Rectal smooth muscle tissue (tissue), 1 donor: ENCODE results near the gene GPANK1.

Source experiments
- H3K27ac ChIP-seq: one replicate; pipeline ENCODE4 v1.7.0; 2013; ENCODE audit warnings: low read depth, low read length, inconsistent platforms
- H3K27me3 ChIP-seq: one replicate; pipeline ENCODE4 v1.7.0; 2013; ENCODE audit warnings: low read length; ENCODE audit not compliant: control insufficient read depth, insufficient read depth
- H3K36me3 ChIP-seq: one replicate; pipeline ENCODE4 v1.7.0; 2013; ENCODE audit warnings: low read length; ENCODE audit not compliant: control insufficient read depth, insufficient read depth
- H3K4me1 ChIP-seq: one replicate; pipeline ENCODE4 v1.7.0; 2013; ENCODE audit warnings: low read length; ENCODE audit not compliant: control insufficient read depth, insufficient read depth
- H3K4me3 ChIP-seq: one replicate; pipeline ENCODE4 v1.7.0; 2013; ENCODE audit warnings: low read length
- H3K9ac ChIP-seq: one replicate; pipeline ENCODE4 v1.7.0; 2013; ENCODE audit warnings: low read length

Gene GPANK1

GRCh38 chr6:31689249-31690110 lies 24.7 kb upstream of the GPANK1 start:
- Histone ChIP-seq H3K4me1 (no peaks in the 10 kb centered on the region), H3K9ac (no peak overlapping the region), H3K36me3 (peaks cover 53% of the 10 kb centered on the region), H3K27ac (no peak overlapping the region), H3K27me3 (no peaks in the 10 kb centered on the region), H3K4me3 (no peak overlapping the region)

GRCh38 chr6:31687860-31688693 lies 23.3 kb upstream of the GPANK1 start:
- H3K4me1 ChIP-seq: no peaks in the 10 kb centered on the region
- H3K36me3 ChIP-seq: peaks cover 43% of the 10 kb centered on the region
- H3K27me3 ChIP-seq: no peaks in the 10 kb centered on the region
- H3K27ac ChIP-seq: no peak overlapping the region
- no peak overlapping the region for H3K9ac ChIP-seq
- no peak overlapping the region for H3K4me3 ChIP-seq

- Histone ChIP-seq H3K4me3 (no peak overlapping the region), H3K9ac (no peak overlapping the region), H3K4me1 (no peaks in the 10 kb centered on the region), H3K36me3 (peaks cover 41% of the 10 kb centered on the region), H3K27ac (no peak overlapping the region), H3K27me3 (no peaks in the 10 kb centered on the region)
Observed at GRCh38 chr6:31687321-31687720, 22.5 kb upstream of the GPANK1 start.

DNA sequence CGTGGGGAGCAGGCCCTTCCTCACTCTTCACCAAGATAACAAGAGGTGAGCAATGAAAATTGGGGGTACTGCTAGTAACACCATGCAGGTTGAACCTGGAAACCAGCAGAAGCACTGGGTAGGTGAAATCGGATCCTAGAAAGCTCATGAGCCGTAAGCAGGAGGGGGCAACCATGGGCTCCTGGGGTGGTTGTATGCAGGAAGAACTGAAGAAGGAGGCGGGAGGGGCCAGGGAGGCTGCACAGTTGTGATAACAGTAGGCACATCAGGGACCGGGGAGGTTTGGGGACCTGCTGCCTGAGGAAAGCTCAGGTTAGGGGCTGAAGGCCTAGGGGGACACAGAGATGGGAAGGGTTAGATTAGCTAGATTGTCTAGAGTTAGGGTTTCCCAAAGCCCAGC lies 21.7 kb upstream of the GPANK1 start:
- Histone ChIP-seq H3K4me3 (no peak overlapping the region), H3K27ac (no peak overlapping the region), H3K36me3 (peaks cover 37% of the 10 kb centered on the region), H3K9ac (no peak overlapping the region), H3K4me1 (no peaks in the 10 kb centered on the region), H3K27me3 (no peaks in the 10 kb centered on the region)

DNA sequence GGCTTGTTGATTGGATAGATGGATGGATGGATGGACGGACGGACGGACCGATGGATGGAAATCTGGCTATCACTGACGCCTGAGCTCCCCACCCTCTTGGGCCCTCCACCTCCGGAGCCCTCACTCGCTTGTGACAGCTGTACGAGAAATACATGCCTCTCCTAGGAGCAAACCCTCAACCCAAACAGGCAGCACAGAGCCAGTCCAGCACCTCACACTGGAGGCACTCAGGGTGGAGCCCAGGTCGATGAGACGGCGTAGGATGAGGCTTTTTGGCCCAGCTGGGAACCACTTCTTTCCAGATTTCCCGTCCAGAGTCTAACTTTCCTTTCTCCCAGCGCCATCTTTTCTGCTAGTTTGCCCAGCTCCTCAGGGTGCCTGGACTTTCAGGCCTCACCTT lies 18.8 kb upstream of the GPANK1 start:
- Histone ChIP-seq H3K4me3 (peak overlapping the region; percentile 52), H3K9ac (no peak overlapping the region), H3K27me3 (no peaks in the 10 kb centered on the region), H3K27ac (no peak overlapping the region), H3K4me1 (peaks cover 8% of the 10 kb centered on the region), H3K36me3 (peaks cover 24% of the 10 kb centered on the region)

GRCh38 chr6:31681135-31681671 lies 16.4 kb upstream of the GPANK1 start:
- Histone ChIP-seq H3K27me3 (no peaks in the 10 kb centered on the region), H3K4me1 (peaks cover 8% of the 10 kb centered on the region), H3K4me3 (peak overlapping the region; percentile 75), H3K36me3 (peaks cover 4% of the 10 kb centered on the region), H3K27ac (peak overlapping the region; percentile 50), H3K9ac (peak overlapping the region; percentile 84)

DNA sequence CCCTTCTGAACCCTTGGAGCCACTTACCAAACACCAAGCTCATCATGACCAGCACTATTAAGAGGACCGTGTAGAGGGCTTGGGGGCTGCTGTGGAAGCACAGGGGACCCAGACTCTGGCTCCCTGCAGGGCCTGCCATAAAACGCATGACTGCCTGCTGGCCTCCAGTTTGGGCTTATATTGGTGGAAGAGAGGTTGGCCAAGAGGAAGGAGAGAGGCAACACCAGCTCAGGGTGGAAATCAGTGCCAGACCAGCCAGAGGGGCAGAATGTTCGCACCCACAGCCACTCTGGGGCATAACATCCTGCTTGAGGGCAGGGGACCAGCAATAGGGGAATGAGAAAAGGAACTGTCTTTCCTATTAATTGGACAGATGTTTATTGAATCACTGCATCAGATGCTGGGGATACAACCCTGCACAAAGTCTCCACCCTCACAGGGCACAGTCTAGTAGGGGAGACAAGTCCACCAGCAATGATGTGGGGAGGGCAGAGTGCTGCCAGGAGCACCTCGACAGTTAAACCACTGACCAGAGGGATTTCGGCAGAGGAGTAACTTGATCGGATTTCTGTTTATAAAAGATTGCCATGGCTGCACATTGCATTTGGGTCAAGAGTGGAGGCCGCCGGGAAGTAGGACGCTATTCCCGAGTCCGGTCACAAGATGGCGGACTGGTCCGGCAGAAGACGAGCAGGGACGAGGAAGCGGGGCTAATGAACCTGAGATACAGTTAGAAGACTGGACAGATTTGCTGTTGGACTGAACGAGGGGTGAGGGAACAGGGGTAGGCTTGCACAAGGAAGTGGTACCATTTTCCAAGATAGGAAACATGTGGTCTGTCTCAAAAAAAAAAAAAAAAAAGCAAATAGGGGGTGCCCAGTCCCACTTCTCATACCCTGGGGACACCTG lies 15.7 kb upstream of the GPANK1 start, which contains the start of gene LY6G5C:
LY6G5C (minus strand) TSS at position 842 of the 909 bp plus-strand sequence; CDS start at position 148, 694 bp downstream.
- Histone ChIP-seq H3K36me3 (no peaks in the 10 kb centered on the region), H3K27me3 (no peaks in the 10 kb centered on the region), H3K27ac (peak within 1 kb of the TSS; percentile 50), H3K4me1 (peaks cover 8% of the 10 kb centered on the region), H3K9ac (peak within 1 kb of the TSS; percentile 84), H3K4me3 (peak within 1 kb of the TSS; percentile 75)

- Histone ChIP-seq H3K9ac (no peak overlapping the region), H3K27ac (no peak overlapping the region), H3K4me3 (no peak overlapping the region), H3K4me1 (peaks cover 8% of the 10 kb centered on the region), H3K27me3 (no peaks in the 10 kb centered on the region), H3K36me3 (peaks cover 3% of the 10 kb centered on the region)
Observed at GRCh38 chr6:31677955-31678354, 13.2 kb upstream of the GPANK1 start.

- no peak overlapping the region for H3K9ac ChIP-seq
- no peak overlapping the region for H3K27ac ChIP-seq
- H3K27me3 ChIP-seq: no peaks in the 10 kb centered on the region
- H3K4me1 ChIP-seq: peaks cover 8% of the 10 kb centered on the region
- peaks cover 7% of the 10 kb centered on the region for H3K36me3 ChIP-seq
- no peak overlapping the region for H3K4me3 ChIP-seq
Observed at GRCh38 chr6:31676904-31677303, 12.1 kb upstream of the GPANK1 start.

DNA sequence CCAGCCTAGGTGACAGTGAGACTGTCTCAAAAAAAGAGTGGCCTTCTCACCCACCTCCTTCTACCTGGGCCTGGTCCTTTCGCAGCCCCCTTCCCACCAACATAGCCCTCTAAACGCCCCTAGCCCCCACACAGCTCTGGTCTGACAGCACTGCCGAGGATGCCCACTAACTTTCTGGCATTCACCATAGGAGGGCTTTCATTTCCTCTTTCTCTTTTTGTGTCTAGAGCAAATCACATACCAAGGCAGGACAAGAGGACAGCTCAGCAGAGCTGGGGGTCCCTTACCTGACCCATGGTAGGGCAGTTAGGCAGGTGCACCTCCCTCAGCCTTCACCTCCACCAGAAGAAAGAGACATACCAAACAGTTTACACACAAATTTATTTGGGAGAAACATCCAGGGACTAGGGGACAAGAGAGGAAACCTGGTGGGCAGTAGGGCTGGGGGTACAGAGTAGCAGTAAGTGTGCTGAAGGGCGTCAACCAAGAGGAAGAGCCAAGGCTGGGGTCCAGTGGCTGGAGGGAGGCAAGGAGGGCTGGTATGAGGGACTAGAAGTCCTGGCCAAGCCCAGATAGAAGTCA lies 11.6 kb upstream of the GPANK1 start:
- Histone ChIP-seq H3K27ac (no peak overlapping the region), H3K4me1 (peaks cover 8% of the 10 kb centered on the region), H3K4me3 (no peak overlapping the region), H3K36me3 (peaks cover 12% of the 10 kb centered on the region), H3K9ac (no peak overlapping the region), H3K27me3 (no peaks in the 10 kb centered on the region)

DNA sequence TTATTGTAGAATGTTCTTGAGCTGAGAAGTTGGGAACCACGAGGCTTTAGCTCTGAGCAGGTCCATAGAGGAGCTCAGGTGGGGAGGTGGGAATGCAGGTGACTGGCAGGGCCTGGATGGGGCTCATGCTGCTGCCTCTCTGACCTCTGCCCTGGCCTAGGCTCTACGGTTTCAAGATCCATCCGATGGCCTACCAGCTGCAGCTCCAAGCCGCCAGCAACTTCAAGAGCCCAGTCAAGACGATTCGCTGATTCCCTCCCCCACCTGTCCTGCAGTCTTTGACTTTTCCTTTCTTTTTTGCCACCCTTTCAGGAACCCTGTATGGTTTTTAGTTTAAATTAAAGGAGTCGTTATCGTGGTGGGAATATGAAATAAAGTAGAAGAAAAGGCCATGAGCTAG lies 4.9 kb upstream of the GPANK1 start, which contains the start of gene LY6G5B:
LY6G5B (plus strand) TSS at position 301 of the 400 bp plus-strand sequence. CDS start 975 bp downstream, outside the sequence.
- Histone ChIP-seq H3K27me3 (no peaks in the 10 kb centered on the region), H3K4me1 (peaks cover 5% of the 10 kb centered on the region), H3K27ac (no peak within 1 kb of the TSS), H3K9ac (no peak within 1 kb of the TSS), H3K36me3 (peaks cover 51% of the 10 kb centered on the region), H3K4me3 (no peak within 1 kb of the TSS)
